Subcutaneous adipose tissue (tissue), 4 donors: ENCODE results near the gene RRAD. TPM values are rescaled to one million over a fixed set of nuclear protein-coding genes. Genes with fewer than 3 reads are reported as not detected.

ENCODE experiments used
- CTCF ChIP-seq: fragments of 450-650 bp; IDR thresholded peaks from one replicate; pipeline ENCODE4 v1.5.1; 2016; ENCODE audit warnings: low read depth, mild to moderate bottlenecking, control low read depth, antibody characterized with exemption, moderate library complexity
- total RNA-seq, 4 donors: library from RNA; depleted of rRNA; stranded (reverse); fragments of >200 nt; gene quantifications; one replicate each; pipeline ENCODE4 v1.1.0, GENCODE V29; 2016

Gene RRAD
- total RNA-seq, 4 donors from 2014 or later, result 2.4 to 15.9 (median 9.8) TPM

- TF ChIP-seq CTCF, result no peak
Measured at GRCh38 chr16:66882702-66883101, 42.6 kb downstream of the RRAD start.

- no peak for TF ChIP-seq CTCF
Measured at GRCh38 chr16:66881964-66882508, 43.3 kb downstream of the RRAD start.

GRCh38 chr16:66881560-66881959 lies 43.8 kb downstream of the RRAD start:
- TF ChIP-seq CTCF, result no peak

GRCh38 chr16:66881014-66881417 lies 44.3 kb downstream of the RRAD start:
- no peak for TF ChIP-seq CTCF

GRCh38 chr16:66880288-66881013 lies 44.9 kb downstream of the RRAD start, which contains the start of gene PDP2:
TSS of gene PDP2 (plus strand) at chr16:66880515. CDS start at chr16:66884285, 3,770 bp downstream.
- no peak for TF ChIP-seq CTCF

GRCh38 chr16:66878067-66878466 lies 47.3 kb downstream of the RRAD start:
- TF ChIP-seq CTCF, result no peak

GRCh38 chr16:66874079-66874775 lies 51.1 kb downstream of the RRAD start:
- no peak for TF ChIP-seq CTCF
